LNCaP clone FGC (cell line): ENCODE measurements around the gene CDYL.

Source experiments
- DNase-seq: peaks from one replicate; pipeline ENCODE4 v3.0.0-alpha.2; 2011; ENCODE audit warnings: low read depth
- H3K4me3 ChIP-seq: 2 replicates; pipeline ENCODE4 v1.5.1; 2011; ENCODE audit warnings: mild to moderate bottlenecking, low read depth, low read length, control low read depth
- TF ChIP-seq, protein P1 (sequence below): IDR thresholded peaks from 2 replicates; pipeline ENCODE4 v1.5.1; 2012; ENCODE audit warnings: mild to moderate bottlenecking; ENCODE audit not compliant: control insufficient read depth, insufficient read depth; ENCODE audit errors: extremely low read depth

CDYL gene

DNA sequence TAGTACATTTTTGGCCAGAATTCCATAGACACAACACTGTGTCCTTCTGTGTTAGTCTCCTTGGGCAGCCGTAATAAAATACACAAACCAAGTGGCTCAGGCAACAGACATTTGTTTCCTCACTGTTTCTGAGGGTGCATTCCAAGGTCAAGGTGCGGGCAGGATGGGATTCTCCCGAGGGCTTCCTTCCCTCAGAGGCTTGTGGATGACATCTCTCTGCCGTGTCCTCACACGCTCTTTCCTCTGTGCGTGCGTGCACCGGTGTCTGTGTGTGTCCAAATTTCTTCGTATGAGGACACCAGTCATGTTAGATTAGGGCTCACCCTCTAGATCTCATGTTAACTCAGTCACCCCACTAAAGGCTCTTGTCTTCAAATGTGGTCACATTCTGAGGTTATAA lies 30.6 kb downstream of the CDYL start:
- no peak overlapping the region for H3K4me3 ChIP-seq
- TF ChIP-seq, protein P1, sequence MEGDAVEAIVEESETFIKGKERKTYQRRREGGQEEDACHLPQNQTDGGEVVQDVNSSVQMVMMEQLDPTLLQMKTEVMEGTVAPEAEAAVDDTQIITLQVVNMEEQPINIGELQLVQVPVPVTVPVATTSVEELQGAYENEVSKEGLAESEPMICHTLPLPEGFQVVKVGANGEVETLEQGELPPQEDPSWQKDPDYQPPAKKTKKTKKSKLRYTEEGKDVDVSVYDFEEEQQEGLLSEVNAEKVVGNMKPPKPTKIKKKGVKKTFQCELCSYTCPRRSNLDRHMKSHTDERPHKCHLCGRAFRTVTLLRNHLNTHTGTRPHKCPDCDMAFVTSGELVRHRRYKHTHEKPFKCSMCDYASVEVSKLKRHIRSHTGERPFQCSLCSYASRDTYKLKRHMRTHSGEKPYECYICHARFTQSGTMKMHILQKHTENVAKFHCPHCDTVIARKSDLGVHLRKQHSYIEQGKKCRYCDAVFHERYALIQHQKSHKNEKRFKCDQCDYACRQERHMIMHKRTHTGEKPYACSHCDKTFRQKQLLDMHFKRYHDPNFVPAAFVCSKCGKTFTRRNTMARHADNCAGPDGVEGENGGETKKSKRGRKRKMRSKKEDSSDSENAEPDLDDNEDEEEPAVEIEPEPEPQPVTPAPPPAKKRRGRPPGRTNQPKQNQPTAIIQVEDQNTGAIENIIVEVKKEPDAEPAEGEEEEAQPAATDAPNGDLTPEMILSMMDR = no peak
- DNase-seq = no peak

DNA sequence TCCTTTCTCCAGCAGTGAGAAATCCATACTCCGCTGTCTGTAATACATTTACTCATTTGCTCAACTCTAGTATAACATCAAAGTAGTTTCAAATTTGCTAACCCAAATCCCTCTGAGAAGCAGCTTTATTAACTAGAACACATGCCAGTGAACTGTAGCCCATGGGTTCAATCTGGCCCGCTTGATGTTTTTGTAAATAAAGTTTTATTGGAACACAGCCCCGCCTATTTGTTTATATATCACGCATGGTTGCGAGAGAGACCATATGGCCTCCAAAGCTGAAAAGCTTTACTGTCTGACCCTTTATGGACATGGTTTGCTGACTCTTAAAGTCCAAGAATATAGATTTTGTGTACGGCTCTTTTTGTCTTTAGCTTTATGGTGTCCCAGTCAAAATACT lies 32.2 kb downstream of the CDYL start:
- DNase-seq = no peak
- no peak overlapping the region for H3K4me3 ChIP-seq
- TF ChIP-seq, protein P1 = no peak

DNA sequence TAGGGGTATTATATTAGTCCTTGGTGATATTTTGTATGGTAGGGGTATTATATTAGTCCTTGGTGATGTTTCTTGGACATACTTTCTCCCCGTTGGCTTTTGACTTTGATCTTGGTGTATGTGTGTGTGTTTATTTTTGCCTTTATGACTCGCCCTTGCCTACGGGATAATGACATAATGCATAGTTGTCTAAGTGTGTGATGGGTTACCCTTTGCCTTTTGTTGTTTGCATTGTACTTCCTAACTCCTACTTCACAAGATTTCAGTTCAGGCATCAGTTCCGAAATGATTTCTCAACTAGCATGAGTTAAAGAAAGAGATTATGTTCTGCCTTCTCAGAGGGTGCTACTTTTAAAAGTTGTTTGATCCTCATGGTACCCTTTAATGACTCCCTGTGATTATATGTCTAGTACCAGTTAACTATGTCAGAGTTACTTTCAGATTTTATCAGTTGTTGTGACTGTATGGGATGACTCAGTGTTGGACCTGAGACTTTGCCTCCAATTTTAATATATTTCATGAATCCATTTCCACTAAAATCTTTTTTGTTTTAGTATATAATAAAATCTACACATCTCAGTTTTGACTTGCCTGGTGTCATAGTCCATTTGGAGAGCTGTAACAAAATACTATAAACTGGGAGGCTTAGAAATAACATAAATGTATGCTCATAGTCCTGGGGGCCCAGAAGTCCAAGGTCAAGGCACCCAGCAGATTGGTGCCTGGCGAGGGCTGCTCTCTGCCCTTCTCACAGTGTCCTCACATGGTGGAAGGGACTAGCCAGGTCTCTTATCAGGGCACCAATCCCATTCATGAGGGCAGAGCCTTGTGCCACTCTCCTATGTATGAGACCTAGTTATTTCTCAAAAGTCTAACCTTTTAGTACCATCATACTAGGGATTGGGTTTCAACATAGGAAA lies 34.1 kb downstream of the CDYL start:
- no peak overlapping the region for H3K4me3 ChIP-seq
- no peak for DNase-seq
- TF ChIP-seq, protein P1 = no peak

DNA sequence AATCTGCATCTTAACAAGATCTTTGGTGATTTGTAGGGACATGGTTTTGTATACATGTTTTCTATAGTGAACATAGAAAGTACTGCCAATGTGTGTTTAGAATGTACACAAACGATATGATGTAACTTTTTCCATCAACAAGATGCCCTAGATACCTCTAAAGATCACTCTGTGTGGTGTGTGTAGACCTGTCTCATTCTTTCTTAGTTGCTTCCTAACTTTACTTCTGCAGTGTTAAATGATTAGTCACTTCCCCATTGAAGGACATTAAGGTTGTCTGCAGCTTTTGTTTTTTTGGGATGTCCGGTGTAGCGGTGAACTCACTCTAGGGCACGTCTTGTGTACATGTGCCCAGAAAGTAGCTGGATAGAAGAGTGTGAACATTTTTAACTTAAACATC lies 35.9 kb downstream of the CDYL start:
- H3K4me3 ChIP-seq = no peak overlapping the region
- TF ChIP-seq, protein P1 = no peak
- DNase-seq = no peak

DNA sequence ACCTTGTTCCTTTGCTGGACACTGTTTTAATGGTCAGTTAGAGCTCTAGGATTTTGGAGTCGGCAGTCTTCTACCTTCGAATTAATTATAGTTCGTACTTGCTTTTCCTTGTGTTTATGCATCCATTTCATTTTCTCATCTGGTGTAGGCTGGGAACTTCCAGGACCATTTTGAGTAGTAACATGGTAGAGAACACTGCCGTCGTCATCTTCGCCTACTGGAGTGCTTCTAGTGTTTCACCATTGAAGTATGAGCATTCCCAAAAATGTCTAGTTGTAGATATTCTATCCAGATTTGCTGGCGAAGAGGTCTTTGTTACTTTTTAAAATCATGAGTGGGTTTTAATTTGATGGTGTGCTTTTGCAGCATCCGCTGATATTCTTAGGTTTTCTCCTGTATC lies 36.9 kb downstream of the CDYL start:
- TF ChIP-seq, protein P1 = no peak
- H3K4me3 ChIP-seq = no peak overlapping the region
- DNase-seq = no peak

DNA sequence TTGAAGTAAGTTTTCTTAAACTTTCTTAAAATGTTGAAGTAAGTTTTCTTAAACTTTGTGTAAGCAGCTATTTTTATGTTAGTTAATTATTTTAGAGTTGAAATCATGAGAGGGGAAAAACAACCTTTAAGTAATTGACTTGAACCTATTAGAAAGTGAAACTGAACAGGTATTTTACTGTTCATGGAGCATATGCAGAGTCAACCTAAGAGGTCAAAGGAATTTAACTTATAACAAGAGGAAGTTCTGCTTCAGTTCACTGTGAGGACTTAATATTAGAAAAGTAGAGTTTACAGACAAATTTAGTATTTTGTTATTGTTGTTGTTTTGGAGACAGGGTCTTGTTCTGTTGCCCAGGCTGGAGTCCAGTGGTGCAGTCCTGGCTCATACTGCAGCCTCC lies 38.0 kb downstream of the CDYL start:
- TF ChIP-seq, protein P1 = no peak

DNA sequence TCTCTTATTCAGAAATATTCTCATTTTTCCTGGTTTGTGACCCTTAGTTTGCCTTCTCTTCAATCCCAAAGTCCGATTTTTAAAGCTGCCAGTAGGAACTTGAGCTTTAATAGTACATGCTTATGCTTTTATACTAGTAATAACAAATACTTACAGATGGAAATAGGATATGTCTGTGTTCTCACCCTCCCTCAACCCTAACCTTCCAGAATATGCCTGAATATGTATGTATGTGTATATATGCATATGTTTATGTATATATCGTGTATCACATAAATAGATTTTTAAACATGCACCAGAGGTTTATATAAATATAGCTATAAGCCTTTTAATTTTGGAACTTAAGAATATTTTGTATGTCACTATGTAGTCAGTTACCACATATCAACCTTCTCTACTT lies 38.8 kb downstream of the CDYL start:
- no peak for DNase-seq
- TF ChIP-seq, protein P1 = no peak
- H3K4me3 ChIP-seq = no peak overlapping the region

More for the DNA sequence above, 38.0 kb downstream of the CDYL start:
- no peak overlapping the region for H3K4me3 ChIP-seq
- DNase-seq = no peak
